AG09319 (cell line): ENCODE measurements around the gene IRF2.

Source experiments
- DNase-seq: peaks from one replicate; pipeline ENCODE4 v3.0.0-alpha.2; 2010; ENCODE audit warnings: low read depth; ENCODE audit errors: extremely low read depth
- TF ChIP-seq, protein P1 (sequence below): IDR thresholded peaks from 2 replicates; pipeline ENCODE4 v1.5.1; 2011; ENCODE audit warnings: low read depth, mild to moderate bottlenecking, inconsistent platforms, low read length, moderate library complexity

The IRF2 gene

DNA sequence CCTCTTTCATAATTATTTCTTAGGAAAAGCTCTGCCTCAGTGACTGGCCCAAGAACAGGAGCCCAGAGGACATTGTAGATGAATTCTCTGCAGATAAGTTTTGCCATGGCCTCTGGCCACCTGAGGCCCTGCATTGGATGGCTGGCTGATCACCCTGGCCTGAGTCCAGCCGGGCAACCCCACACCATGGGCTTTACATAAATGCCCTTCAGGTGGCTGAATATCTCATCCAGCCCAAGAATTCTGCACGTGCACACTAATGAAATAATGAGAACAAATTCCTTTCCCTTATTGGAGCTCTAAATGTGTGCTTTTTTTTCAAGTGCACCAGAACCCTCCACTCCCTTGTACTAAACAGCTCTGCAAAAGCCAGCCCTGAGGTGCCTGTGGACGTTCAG, 65.7 kb downstream of the IRF2 start:
- TF ChIP-seq, protein P1, sequence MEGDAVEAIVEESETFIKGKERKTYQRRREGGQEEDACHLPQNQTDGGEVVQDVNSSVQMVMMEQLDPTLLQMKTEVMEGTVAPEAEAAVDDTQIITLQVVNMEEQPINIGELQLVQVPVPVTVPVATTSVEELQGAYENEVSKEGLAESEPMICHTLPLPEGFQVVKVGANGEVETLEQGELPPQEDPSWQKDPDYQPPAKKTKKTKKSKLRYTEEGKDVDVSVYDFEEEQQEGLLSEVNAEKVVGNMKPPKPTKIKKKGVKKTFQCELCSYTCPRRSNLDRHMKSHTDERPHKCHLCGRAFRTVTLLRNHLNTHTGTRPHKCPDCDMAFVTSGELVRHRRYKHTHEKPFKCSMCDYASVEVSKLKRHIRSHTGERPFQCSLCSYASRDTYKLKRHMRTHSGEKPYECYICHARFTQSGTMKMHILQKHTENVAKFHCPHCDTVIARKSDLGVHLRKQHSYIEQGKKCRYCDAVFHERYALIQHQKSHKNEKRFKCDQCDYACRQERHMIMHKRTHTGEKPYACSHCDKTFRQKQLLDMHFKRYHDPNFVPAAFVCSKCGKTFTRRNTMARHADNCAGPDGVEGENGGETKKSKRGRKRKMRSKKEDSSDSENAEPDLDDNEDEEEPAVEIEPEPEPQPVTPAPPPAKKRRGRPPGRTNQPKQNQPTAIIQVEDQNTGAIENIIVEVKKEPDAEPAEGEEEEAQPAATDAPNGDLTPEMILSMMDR, result no peak
- no peak for DNase-seq

DNA sequence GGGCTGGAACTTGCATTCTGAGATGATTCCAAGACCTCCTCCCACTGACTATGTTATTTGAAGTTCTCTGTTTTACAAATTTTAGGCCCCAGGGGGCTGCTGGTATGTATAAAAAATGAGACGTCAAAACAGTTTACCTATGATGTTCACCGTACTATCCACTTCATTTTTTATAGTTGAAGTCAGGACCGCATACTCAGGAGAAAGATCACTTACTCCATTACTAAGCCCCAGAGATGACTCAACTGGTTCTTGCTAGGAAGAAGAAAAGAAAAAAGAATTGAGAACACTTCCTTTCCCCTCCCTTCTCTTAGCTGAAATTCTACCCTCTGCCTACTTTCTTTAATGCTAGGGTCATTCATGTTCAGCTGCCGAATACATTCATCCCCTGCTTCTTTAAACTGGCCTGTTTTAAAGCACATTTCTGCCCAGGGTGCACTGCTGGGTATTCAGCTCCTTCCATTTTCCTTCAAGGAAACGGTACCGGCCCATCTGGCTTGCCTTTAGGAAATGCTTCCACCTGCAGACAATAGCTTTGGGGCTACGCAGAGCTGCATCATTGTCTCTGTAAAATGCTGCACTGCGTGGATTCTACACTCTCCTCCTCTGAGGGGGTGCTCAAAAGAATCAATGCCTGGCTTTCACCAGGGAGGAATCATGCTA, 66.2 kb downstream of the IRF2 start:
- DNase-seq, result peak; percentile 40
- TF ChIP-seq, protein P1, result no peak

DNA sequence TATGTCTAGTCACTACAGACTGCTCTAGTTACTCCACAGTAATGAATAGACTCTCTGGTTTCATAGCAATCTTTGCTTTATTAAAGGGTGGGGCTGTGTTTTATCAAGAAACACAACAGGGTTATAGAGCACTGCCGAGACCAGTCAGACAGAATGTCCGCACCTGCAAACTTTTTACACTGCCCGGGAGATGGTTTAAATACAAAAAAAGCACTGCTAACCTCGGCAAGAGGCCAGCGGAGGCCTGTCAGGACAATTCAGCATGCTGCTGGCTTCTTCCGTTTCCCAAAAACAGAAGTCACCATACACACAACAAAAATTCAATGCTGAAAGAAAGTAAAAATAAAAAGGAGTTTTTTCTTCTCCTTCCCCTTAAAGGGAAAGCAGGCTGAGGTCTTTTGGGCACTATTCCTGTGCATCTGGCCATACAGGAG, 67.4 kb downstream of the IRF2 start:
- DNase-seq, result no peak
- TF ChIP-seq, protein P1, result no peak

DNA sequence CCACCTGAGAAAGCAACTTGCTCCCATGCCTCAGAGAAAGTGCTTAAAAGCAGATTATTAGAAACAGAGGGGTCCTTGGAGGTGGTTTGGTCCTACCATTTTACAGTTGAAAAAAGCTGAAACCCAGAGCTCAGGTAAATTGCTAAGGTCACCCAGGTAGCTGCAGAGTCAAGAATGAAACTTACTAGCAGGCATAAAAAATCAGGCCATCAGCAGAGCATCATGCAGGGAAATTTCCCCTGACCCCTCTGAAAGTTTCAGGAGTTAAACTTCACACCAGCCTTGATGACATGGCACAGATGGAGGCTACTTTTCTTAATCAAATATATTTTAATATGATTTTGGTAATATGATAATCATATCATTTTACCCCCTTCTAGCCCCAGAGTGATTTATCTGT, 70.3 kb downstream of the IRF2 start:
- TF ChIP-seq, protein P1, result no peak
- DNase-seq, result no peak

DNA sequence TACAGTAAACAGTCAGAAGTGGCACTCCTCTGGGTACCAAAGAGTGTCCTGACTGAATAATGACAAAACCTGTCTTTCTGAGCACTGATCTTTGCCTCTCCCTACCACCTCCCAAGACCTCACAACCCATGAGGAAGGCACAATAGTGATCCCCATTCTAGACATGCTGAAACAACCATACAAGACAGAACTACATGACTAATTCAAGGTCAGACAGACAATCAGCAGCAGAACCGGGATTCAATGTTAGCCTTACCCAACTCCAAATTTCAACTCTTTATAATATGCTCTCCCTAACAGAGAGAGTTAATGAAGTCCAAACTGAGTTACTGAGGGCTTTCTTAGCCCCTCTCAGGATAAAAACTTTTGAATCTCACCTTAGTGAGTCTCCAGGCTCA, 71.0 kb downstream of the IRF2 start:
- TF ChIP-seq, protein P1, result no peak
- no peak for DNase-seq

DNA sequence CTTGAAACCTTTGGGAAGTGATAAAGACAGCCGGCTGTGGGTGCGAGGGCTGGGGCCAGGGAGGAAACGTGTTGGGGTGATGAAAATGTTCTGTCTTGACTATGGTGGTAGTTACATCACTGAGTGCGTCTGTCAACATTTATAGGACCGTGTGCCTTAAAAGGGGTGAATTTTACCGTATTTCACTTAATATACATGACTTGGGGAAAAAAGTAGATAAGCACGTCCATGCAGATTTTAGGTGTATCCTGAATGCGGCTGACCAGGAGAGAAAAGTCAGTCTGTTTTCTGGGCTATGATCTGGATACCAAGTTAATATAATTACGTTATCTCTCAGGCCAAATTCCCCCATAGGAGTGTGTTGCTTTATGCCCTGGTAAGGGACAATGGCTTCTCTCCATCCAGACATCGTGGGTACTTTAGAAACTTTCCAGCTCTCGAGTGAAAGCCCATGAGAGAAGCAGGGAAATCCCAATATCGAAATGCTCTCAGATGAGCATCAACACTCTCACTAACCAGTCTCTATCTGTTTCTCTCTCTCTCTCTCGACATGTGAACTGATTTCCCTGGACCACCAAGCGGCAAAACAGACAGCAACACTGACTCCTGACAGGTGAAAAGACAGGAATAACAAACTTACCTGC, 71.5 kb downstream of the IRF2 start:
- TF ChIP-seq, protein P1, result no peak
- DNase-seq, result no peak

DNA sequence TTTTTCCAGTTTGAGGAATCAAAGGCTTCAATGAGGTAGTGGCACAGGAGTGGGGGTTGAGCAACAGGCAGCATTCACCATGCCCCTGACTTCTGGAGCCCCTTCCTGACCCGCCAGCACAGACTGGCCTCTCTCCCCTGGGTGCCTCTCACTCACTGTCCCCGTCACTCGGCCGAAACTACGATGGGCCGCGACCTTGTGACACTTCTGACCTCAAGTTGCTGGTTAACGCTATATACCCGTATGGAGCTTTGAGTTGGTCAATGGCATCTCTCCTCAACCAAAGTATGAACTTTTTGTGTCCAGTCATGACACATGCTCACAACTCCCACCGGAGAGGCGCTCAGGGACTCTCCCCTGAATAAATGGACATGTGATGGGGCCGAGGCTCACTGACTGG, 72.1 kb downstream of the IRF2 start:
- DNase-seq, result no peak
- TF ChIP-seq, protein P1, result no peak
